HG02973 (cell line): Measurements from ENCODE around the gene TRMT6.

ENCODE experiments used
- ATAC-seq: cut with Tn5 transposase; IDR thresholded peaks from one replicate; pipeline ENCODE4 v1.9.1; 2021; ENCODE audit warnings: moderate library complexity; ENCODE audit not compliant: unreplicated experiment

The TRMT6 gene

DNA sequence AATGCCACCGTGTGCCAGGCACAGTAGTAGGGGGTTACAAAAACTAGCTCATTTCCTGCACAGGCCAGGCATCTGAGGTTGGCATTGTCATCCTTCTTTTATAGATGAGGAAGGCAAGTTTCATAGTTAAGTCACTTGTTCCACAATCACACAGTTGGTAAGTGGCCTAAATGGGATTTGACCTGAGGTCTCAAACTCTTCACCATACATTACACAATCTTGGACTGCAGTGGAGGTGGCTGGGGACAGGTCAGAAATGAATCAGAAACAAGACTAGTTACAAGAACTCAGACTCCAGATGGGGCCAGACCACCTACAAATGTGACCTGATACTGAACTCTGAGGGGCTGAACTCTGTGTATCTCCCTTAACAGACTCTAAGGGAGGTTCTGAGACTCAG lies 49.4 kb downstream of the TRMT6 start:
- ATAC-seq: no peak

DNA sequence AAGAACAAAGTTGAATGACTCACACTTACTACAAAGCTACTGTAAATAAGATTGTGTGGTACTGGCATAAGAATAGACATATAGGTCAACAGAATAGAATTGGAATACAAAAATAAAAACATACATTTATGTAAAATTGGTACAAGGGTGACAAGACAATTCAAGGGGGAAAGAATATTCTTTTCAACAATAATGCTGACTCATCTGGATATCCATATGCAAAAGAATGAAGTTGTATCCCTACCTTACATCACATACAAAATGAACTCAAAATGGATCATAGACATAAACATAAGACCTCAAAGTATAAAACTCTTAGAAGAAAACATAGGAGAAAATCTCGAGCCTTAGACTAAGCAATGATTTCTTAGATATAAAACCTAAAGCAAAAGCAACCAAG lies 50.9 kb downstream of the TRMT6 start:
- ATAC-seq: no peak

DNA sequence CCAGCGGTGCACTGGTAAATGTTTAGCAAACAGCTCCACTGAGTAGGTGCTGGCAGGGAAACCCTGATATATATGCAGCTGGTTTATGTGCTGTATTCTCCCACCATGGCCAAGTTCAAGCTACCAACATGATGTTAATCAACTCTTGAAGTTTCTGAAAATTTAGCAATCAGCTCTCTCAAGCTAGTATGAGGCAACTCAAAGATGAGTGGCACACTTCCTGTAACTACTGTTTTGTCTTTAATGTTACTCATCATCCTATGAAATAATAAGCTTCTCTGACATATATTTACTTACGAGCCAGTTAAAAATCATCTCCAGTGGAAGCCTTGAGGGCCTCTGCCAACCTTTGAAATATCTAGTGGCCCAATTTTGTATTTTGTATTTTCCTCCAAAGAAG lies 54.7 kb downstream of the TRMT6 start:
- ATAC-seq: no peak

DNA sequence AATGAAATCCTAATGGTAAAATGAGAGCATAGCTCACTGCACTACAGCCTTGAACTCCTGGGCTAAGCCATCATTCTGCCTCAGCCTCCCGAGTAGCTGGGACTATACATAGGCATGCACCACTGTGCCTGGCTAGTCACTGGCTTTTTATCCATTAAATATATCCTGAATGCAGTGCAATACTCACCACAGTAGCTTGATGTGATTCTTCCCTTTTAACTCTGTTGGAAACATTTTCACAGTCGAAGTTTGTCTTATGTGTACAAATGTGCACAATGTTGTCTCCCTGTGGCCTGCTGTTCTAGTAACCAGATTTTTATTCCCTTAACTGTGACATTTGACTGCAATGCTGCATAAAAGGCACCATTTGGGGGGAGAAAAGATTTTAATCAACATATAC lies 56.7 kb downstream of the TRMT6 start:
- ATAC-seq: no peak

DNA sequence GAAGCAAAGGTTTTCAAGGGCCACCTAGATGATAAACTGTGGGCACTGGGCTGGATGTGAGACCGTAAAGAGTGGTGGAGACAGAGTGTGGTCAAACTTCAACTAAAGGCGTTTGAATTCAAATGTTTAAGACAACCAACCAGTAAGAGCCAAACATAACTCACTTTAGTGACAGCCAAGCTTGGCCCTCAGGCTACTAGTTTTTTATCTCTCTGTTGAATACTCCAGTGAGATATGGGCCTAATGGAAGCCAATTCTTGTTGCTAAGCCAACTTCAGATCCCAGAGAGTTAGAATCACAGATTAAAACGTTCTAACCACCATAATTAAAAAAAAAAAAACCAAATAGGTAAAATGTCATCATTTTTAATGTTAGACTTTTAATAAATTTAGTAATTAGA lies 57.3 kb downstream of the TRMT6 start:
- ATAC-seq: no peak

DNA sequence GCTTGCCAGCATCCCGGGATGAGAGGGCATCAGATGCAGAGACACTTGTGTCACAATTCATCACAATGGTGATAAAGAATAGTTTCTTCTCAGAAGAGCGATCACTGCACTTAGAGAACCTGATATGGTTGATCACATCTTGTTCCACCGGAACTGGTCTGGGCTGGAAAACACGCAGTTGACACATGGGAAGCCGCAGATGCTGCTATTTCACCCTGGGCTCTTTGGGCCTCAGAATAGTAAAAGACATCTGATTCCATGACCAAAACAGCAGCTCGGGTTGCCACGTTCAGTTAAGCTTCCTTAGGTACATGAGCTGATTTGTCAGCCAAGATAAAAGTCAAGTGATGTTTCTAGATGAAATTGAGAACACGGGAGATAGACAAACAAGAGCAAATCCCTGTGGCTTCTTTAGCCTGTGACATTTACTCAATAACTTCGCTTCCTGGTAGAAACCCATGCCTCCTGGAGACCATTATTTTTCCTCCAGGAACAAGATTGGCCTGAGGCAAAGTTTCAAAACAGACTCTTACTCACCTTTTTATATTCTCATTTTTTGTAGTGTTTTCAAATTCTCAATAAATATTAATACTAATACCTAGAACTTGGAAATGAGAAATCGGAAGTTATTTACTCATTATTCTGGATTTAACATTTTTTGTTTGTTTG lies 59.4 kb downstream of the TRMT6 start:
- no peak for ATAC-seq

DNA sequence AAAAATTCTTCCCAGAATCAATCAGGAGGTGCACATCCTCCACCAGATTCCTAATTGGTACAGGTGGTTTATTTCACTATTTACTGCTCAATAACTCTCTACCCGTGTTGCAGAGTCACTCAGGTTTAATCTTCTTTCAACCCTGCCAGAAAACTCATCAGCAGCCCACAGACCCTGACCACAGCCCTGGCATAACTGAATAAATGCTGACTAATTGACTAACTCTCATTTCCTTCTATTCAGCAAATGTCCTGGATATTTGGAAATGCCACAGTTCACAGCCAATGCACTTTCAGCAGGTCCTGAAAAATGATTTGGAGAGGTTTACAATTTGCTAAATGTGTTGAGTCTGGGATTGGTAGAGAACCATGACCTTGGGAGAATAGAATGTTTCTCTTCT lies 62.3 kb downstream of the TRMT6 start:
- ATAC-seq: no peak

DNA sequence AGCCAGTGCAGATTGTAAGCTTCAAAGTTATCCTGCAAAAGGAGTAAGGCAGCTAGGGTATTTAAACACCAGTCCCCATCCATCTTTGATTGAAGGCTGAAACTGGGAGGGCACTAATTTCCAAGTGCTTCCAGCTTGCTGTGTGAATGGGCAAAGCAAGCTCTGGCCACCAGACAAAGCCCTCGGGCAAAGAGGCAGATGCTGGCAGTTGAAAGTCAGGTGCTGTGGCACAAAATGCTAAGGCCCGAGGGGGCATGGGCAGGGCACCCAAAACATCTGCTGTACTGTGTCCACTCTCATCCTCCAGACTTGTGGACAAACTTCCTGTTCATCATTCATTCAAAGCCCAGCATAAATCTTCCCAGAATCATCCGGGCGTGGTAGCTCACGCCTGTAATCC lies 62.9 kb downstream of the TRMT6 start:
- no peak for ATAC-seq
